Fibroblast of villous mesenchyme (primary cell): ENCODE measurements around the gene DACH1. TPM values are rescaled to one million over a fixed set of nuclear protein-coding genes. Genes with fewer than 3 reads are reported as not detected.

ENCODE experiments used
- DNase-seq: peaks from one replicate; pipeline ENCODE4 v3.0.0-alpha.2; 2010; ENCODE audit warnings: low read depth
- H3K4me3 ChIP-seq: 2 replicates; pipeline ENCODE4 v1.5.1; 2011; ENCODE audit warnings: low read depth, mild to moderate bottlenecking, low read length
- total RNA-seq: library from RNA; depleted of rRNA; stranded (reverse); fragments of >200 nt; gene quantifications from 2 replicates; pipeline ENCODE4 v1.2.3, GENCODE V29; 2012
- TF ChIP-seq, protein P1 (sequence below): IDR thresholded peaks from 2 replicates; pipeline ENCODE4 v1.5.1; 2012; ENCODE audit warnings: low read depth, mild to moderate bottlenecking, low read length; ENCODE audit not compliant: insufficient read depth

Gene DACH1
- total RNA-seq, 1 donor, result 0.43 TPM

DNA sequence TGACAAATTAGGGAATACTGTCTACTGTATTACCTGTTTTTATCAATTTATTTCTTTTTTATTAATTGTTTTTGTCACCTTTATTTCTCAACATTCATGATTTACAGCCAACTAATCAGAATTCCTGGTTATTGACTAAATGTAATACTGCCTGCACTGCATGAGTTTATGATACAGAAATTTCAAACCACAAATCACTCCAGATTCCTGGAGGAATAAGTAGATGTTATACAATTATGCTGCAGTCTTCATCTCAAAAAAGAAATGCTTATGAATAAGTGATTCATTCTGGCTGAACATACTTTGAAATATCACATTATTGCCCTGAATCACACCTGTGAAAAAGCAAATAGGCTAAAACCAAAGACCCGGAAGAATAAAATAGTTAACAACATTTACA, 249.7 kb downstream of the DACH1 start:
- TF ChIP-seq, protein P1, sequence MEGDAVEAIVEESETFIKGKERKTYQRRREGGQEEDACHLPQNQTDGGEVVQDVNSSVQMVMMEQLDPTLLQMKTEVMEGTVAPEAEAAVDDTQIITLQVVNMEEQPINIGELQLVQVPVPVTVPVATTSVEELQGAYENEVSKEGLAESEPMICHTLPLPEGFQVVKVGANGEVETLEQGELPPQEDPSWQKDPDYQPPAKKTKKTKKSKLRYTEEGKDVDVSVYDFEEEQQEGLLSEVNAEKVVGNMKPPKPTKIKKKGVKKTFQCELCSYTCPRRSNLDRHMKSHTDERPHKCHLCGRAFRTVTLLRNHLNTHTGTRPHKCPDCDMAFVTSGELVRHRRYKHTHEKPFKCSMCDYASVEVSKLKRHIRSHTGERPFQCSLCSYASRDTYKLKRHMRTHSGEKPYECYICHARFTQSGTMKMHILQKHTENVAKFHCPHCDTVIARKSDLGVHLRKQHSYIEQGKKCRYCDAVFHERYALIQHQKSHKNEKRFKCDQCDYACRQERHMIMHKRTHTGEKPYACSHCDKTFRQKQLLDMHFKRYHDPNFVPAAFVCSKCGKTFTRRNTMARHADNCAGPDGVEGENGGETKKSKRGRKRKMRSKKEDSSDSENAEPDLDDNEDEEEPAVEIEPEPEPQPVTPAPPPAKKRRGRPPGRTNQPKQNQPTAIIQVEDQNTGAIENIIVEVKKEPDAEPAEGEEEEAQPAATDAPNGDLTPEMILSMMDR, result no peak
- DNase-seq, result no peak
- H3K4me3 ChIP-seq, result no peak overlapping the region

- TF ChIP-seq, protein P1, result no peak
- no peak overlapping the region for H3K4me3 ChIP-seq
- DNase-seq, result no peak
Observed at GRCh38 chr13:71613066-71613745, 253.8 kb downstream of the DACH1 start.

DNA sequence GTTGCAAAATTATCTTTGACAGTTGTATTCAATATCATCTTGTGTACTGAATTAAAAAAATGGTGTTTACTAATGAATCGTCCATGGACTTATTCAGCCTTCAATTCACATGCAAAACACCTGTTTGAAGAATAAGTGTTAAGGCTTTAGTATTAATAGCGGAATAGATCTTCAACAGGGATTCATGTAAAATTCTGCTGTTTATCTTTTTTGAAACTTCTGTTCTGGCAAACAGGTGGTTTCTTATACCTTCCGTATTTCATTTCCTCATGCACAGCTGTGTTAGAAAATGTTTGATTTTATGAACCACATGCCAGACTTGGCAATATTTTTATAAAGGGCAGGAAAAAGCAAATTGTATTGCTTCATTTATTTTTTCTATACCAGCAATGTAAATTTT, 255.7 kb downstream of the DACH1 start:
- DNase-seq, result no peak
- H3K4me3 ChIP-seq, result no peak overlapping the region
- TF ChIP-seq, protein P1, result no peak

GRCh38 chr13:71610876-71611275, 256.1 kb downstream of the DACH1 start:
- H3K4me3 ChIP-seq, result no peak overlapping the region
- DNase-seq, result no peak
- TF ChIP-seq, protein P1, result no peak

DNA sequence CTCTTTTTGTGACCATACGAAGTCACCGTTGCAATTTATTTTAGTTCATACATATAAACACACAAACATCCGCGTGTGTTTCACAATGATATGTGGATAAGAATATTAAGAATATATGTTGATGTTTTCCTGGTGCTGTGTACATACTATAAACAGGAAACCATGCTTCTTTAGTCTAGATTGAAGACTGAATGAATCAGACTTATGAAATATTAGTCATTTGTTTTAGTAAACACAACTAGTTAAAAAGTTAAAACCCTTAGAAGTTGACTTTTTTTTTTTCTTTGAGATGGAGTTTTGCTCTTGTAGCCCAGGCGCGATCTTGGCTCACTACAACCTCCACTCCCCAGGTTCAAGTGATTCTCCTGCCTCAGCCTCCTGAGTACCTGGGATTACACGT, 257.7 kb downstream of the DACH1 start:
- TF ChIP-seq, protein P1, result no peak

GRCh38 chr13:71607575-71607974, 259.4 kb downstream of the DACH1 start:
- DNase-seq, result no peak
- no peak overlapping the region for H3K4me3 ChIP-seq
- TF ChIP-seq, protein P1, result no peak

More for the DNA sequence above, 257.7 kb downstream of the DACH1 start:
- DNase-seq, result peak; percentile 43
- no peak overlapping the region for H3K4me3 ChIP-seq

GRCh38 chr13:71606818-71607217, 260.2 kb downstream of the DACH1 start:
- H3K4me3 ChIP-seq, result no peak overlapping the region
- DNase-seq, result no peak
- TF ChIP-seq, protein P1, result no peak
